ENCODE data around the gene SOAT2.

The SOAT2 gene

GRCh38 chr12:53060721-53061276 is 42.5 kb upstream of the SOAT2 start:
- Histone ChIP-seq H3K9me3 (ENCODE audit: control insufficient read depth in 2 of 2, low read length in 2 of 2) (no peaks in the 10 kb centered on the region), H3K36me3 (ENCODE audit: control insufficient read depth in 2 of 2, insufficient read depth in 2 of 2, low read length in 2 of 2) (peaks cover 20 to 63% of the 10 kb centered on the region in 2 donors), H3K4me3 (ENCODE audit: low read length in 2 of 2) (no peak overlapping the region), H3K27ac (ENCODE audit: low read length) (peak overlapping the region; percentile 41), H3K9ac (ENCODE audit: low read length in 2 of 2) (peak overlapping the region in 1 of 2 donors; percentile 21), H3K4me1 (ENCODE audit: control insufficient read depth, insufficient read depth, low read length) (peaks cover 58% of the 10 kb centered on the region), H3K27me3 (ENCODE audit: control insufficient read depth in 1 of 2, insufficient read depth in 2 of 2, low read length in 2 of 2) (no peaks in the 10 kb centered on the region)

- Histone ChIP-seq H3K4me1 (ENCODE audit: control insufficient read depth, insufficient read depth, low read length) (peaks cover 65% of the 10 kb centered on the region), H3K9me3 (ENCODE audit: control insufficient read depth in 2 of 2, low read length in 2 of 2) (no peaks in the 10 kb centered on the region), H3K36me3 (ENCODE audit: control insufficient read depth in 2 of 2, insufficient read depth in 2 of 2, low read length in 2 of 2) (peaks cover 21 to 61% of the 10 kb centered on the region in 2 donors), H3K9ac (ENCODE audit: low read length in 2 of 2) (no peak overlapping the region), H3K27me3 (ENCODE audit: control insufficient read depth in 1 of 2, insufficient read depth in 2 of 2, low read length in 2 of 2) (no peaks in the 10 kb centered on the region), H3K4me3 (ENCODE audit: low read length in 2 of 2) (peak overlapping the region in 1 of 2 donors; percentile 15), H3K27ac (ENCODE audit: low read length) (peak overlapping the region; percentile 41)
Measured at GRCh38 chr12:53061404-53062010, 41.8 kb upstream of the SOAT2 start.

GRCh38 chr12:53062011-53062961 is 41.0 kb upstream of the SOAT2 start:
- Histone ChIP-seq H3K4me1 (ENCODE audit: control insufficient read depth, insufficient read depth, low read length) (peaks cover 66% of the 10 kb centered on the region), H3K27ac (ENCODE audit: low read length) (peak overlapping the region; percentile 37)

GRCh38 chr12:53062977-53063707 is 40.1 kb upstream of the SOAT2 start:
- H3K27me3 ChIP-seq (ENCODE audit: control insufficient read depth in 1 of 2, insufficient read depth in 2 of 2, low read length in 2 of 2), result no peaks in the 10 kb centered on the region
- peaks cover 64% of the 10 kb centered on the region for H3K4me1 ChIP-seq (ENCODE audit: control insufficient read depth, insufficient read depth, low read length)
- H3K27ac ChIP-seq (ENCODE audit: low read length), result peak overlapping the region; percentile 37
- no peaks in the 10 kb centered on the region for H3K9me3 ChIP-seq (ENCODE audit: control insufficient read depth in 2 of 2, low read length in 2 of 2)
- no peak overlapping the region for H3K4me3 ChIP-seq (ENCODE audit: low read length in 2 of 2)
- H3K36me3 ChIP-seq (ENCODE audit: control insufficient read depth in 2 of 2, insufficient read depth in 2 of 2, low read length in 2 of 2), result peaks cover 30 to 53% of the 10 kb centered on the region in 2 donors
- no peak overlapping the region for H3K9ac ChIP-seq (ENCODE audit: low read length in 2 of 2)

More at GRCh38 chr12:53062011-53062961, 41.0 kb upstream of the SOAT2 start:
- H3K36me3 ChIP-seq (ENCODE audit: control insufficient read depth in 2 of 2, insufficient read depth in 2 of 2, low read length in 2 of 2), result peaks cover 22 to 54% of the 10 kb centered on the region in 2 donors
- no peaks in the 10 kb centered on the region for H3K9me3 ChIP-seq (ENCODE audit: control insufficient read depth in 2 of 2, low read length in 2 of 2)
- H3K4me3 ChIP-seq (ENCODE audit: low read length in 2 of 2), result peak overlapping the region in 1 of 2 donors; percentile 15
- H3K27me3 ChIP-seq (ENCODE audit: control insufficient read depth in 1 of 2, insufficient read depth in 2 of 2, low read length in 2 of 2), result no peaks in the 10 kb centered on the region
- H3K9ac ChIP-seq (ENCODE audit: low read length in 2 of 2), result no peak overlapping the region

GRCh38 chr12:53063708-53064612 is 39.3 kb upstream of the SOAT2 start:
- Histone ChIP-seq H3K36me3 (ENCODE audit: control insufficient read depth in 2 of 2, insufficient read depth in 2 of 2, low read length in 2 of 2) (peaks cover 30 to 50% of the 10 kb centered on the region in 2 donors), H3K4me1 (ENCODE audit: control insufficient read depth, insufficient read depth, low read length) (peaks cover 66% of the 10 kb centered on the region), H3K9ac (ENCODE audit: low read length in 2 of 2) (no peak overlapping the region), H3K27ac (ENCODE audit: low read length) (peak overlapping the region; percentile 24), H3K27me3 (ENCODE audit: control insufficient read depth in 1 of 2, insufficient read depth in 2 of 2, low read length in 2 of 2) (no peaks in the 10 kb centered on the region), H3K4me3 (ENCODE audit: low read length in 2 of 2) (no peak overlapping the region), H3K9me3 (ENCODE audit: control insufficient read depth in 2 of 2, low read length in 2 of 2) (no peaks in the 10 kb centered on the region)

- no peaks in the 10 kb centered on the region for H3K27me3 ChIP-seq (ENCODE audit: control insufficient read depth in 1 of 2, insufficient read depth in 2 of 2, low read length in 2 of 2)
- H3K9me3 ChIP-seq (ENCODE audit: control insufficient read depth in 2 of 2, low read length in 2 of 2), result no peaks in the 10 kb centered on the region
- peaks cover 70% of the 10 kb centered on the region for H3K4me1 ChIP-seq (ENCODE audit: control insufficient read depth, insufficient read depth, low read length)
- H3K27ac ChIP-seq (ENCODE audit: low read length), result peak overlapping the region; percentile 49
- H3K4me3 ChIP-seq (ENCODE audit: low read length in 2 of 2), result no peak overlapping the region
- no peak overlapping the region for H3K9ac ChIP-seq (ENCODE audit: low read length in 2 of 2)
- peaks cover 30 to 51% of the 10 kb centered on the region in 2 donors for H3K36me3 ChIP-seq (ENCODE audit: control insufficient read depth in 2 of 2, insufficient read depth in 2 of 2, low read length in 2 of 2)
Measured at GRCh38 chr12:53064613-53065436, 38.5 kb upstream of the SOAT2 start.

- H3K9ac ChIP-seq (ENCODE audit: low read length in 2 of 2), result peak overlapping the region in 1 of 2 donors; percentile 21
Measured at GRCh38 chr12:53065470-53065869, 37.8 kb upstream of the SOAT2 start.

GRCh38 chr12:53065975-53066931 is 37.0 kb upstream of the SOAT2 start:
- Histone ChIP-seq H3K36me3 (ENCODE audit: control insufficient read depth in 2 of 2, insufficient read depth in 2 of 2, low read length in 2 of 2) (peaks cover 30 to 55% of the 10 kb centered on the region in 2 donors), H3K27ac (ENCODE audit: low read length) (peak overlapping the region; percentile 60), H3K27me3 (ENCODE audit: control insufficient read depth in 1 of 2, insufficient read depth in 2 of 2, low read length in 2 of 2) (no peaks in the 10 kb centered on the region), H3K9ac (ENCODE audit: low read length in 2 of 2) (peak overlapping the region; percentile 51 to 60), H3K9me3 (ENCODE audit: control insufficient read depth in 2 of 2, low read length in 2 of 2) (no peaks in the 10 kb centered on the region), H3K4me1 (ENCODE audit: control insufficient read depth, insufficient read depth, low read length) (peaks cover 68% of the 10 kb centered on the region), H3K4me3 (ENCODE audit: low read length in 2 of 2) (peak overlapping the region in 1 of 2 donors; percentile 29)

More at GRCh38 chr12:53065470-53065869, 37.8 kb upstream of the SOAT2 start:
- H3K27ac ChIP-seq (ENCODE audit: low read length), result peak overlapping the region; percentile 49
- H3K4me3 ChIP-seq (ENCODE audit: low read length in 2 of 2), result no peak overlapping the region
- peaks cover 68% of the 10 kb centered on the region for H3K4me1 ChIP-seq (ENCODE audit: control insufficient read depth, insufficient read depth, low read length)
- no peaks in the 10 kb centered on the region for H3K27me3 ChIP-seq (ENCODE audit: control insufficient read depth in 1 of 2, insufficient read depth in 2 of 2, low read length in 2 of 2)
- H3K36me3 ChIP-seq (ENCODE audit: control insufficient read depth in 2 of 2, insufficient read depth in 2 of 2, low read length in 2 of 2), result peaks cover 30 to 48% of the 10 kb centered on the region in 2 donors
- no peaks in the 10 kb centered on the region for H3K9me3 ChIP-seq (ENCODE audit: control insufficient read depth in 2 of 2, low read length in 2 of 2)

Measured in stomach smooth muscle (tissue), 2 donors.